GM12892 (cell line): ENCODE measurements around the gene INSYN2B.

Experiments
- POLR2A ChIP-seq: IDR thresholded peaks from 2 replicates; pipeline ENCODE4 v1.6.1; 2011; ENCODE audit warnings: low read depth, low read length, control low read depth
- POLR2AphosphoS5 ChIP-seq: IDR thresholded peaks from 2 replicates; pipeline ENCODE4 v1.6.1; 2011; ENCODE audit warnings: low read depth, low read length, control low read depth

DNA sequence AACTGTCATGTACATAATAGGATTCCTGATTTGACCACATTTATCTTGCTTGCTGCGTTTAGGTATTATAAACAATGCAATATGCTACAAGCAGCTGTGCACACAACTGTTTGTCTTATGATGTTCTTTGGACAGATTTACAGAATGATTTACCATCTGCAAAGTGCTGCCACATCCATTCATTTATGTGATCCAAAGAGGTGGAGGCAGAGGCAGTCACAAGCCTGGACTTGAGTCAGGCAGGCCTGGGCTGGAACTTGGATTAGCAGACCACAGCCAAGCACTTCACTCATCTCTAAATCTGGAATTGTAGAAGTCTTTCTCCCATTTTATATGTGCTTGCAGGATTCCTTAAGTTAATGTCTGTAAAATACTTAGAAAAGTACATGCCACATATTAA, 149.0 kb downstream of the INSYN2B start:
- TF ChIP-seq POLR2A, result no peak
- TF ChIP-seq POLR2AphosphoS5, result no peak
